ENCODE results near the gene ISM1.

Gene ISM1

DNA sequence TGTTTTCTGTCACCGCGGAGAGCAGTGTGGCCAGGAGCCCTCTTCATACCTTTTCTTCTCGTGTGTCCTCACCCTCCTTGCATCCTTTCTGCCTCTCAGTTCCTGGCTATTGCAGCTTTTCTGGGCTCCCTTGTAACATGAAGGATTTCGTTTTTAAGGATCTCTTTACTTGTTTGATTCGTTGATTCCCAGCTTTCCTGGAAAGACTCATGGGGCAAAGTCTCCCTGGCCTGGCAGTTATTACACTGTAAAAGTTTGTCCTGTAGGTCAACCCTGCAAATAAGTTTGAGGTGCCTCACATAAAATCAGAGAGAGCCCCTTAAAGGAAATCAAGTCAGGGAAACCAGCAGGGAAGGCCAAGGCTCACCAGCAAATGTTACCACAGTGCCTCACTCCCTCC lies 70.1 kb downstream of the ISM1 start:
- TF ChIP-seq, protein P1, sequence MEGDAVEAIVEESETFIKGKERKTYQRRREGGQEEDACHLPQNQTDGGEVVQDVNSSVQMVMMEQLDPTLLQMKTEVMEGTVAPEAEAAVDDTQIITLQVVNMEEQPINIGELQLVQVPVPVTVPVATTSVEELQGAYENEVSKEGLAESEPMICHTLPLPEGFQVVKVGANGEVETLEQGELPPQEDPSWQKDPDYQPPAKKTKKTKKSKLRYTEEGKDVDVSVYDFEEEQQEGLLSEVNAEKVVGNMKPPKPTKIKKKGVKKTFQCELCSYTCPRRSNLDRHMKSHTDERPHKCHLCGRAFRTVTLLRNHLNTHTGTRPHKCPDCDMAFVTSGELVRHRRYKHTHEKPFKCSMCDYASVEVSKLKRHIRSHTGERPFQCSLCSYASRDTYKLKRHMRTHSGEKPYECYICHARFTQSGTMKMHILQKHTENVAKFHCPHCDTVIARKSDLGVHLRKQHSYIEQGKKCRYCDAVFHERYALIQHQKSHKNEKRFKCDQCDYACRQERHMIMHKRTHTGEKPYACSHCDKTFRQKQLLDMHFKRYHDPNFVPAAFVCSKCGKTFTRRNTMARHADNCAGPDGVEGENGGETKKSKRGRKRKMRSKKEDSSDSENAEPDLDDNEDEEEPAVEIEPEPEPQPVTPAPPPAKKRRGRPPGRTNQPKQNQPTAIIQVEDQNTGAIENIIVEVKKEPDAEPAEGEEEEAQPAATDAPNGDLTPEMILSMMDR (IDR thresholded peaks at IDR 0.05; ENCODE audit: low read depth, low read length): no peak
- H3K36me3 ChIP-seq: no peaks in the 10 kb centered on the region
- H3K27me3 ChIP-seq: peaks cover 16% of the 10 kb centered on the region
- H3K9me3 ChIP-seq: no peaks in the 10 kb centered on the region
- no peaks in the 10 kb centered on the region for H3K4me1 ChIP-seq
- no peak for DNase-seq
- H3K4me3 ChIP-seq (ENCODE audit: low read depth, low read length): no peak overlapping the region

DNA sequence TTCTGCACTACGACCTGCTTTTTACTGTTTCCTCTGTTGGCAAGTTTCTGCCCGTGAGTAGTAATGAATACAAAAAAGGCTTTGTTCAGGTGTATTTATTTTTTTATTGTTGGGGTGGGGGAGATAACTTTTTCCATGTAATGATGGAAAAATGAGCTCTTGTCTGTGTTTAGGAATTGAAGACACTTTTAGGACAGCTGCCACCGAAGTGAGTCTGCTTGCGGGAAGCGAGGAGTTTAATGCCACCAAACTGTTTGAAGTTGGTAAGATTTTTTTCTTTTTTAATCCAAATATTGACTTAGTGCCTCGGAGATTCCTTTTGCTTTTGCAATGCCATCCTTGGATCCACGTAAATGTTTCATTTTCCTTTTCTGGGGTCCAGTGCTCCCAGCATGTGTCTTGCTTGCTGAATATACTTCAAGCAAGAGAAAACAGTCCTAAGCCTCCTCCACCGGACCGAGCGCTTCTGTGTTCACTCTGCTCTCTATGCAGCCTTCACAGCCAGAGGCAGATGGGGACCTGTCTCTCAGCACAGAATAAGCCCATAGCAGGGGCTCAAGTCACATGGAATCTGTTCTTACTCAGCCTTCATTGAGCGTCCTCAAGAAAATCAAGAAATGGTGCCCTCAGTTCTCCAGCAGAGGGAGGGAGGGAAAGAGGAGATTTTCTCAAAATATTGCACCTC lies 71.3 kb downstream of the ISM1 start:
- no peak overlapping the region for H3K4me3 ChIP-seq (ENCODE audit: low read depth, low read length)
- H3K4me1 ChIP-seq: no peaks in the 10 kb centered on the region
- H3K9me3 ChIP-seq: no peaks in the 10 kb centered on the region
- H3K36me3 ChIP-seq: no peaks in the 10 kb centered on the region
- TF ChIP-seq, protein P1 (IDR thresholded peaks at IDR 0.05; ENCODE audit: low read depth, low read length): no peak
- H3K27me3 ChIP-seq: peaks cover 27% of the 10 kb centered on the region
- no peak for DNase-seq

DNA sequence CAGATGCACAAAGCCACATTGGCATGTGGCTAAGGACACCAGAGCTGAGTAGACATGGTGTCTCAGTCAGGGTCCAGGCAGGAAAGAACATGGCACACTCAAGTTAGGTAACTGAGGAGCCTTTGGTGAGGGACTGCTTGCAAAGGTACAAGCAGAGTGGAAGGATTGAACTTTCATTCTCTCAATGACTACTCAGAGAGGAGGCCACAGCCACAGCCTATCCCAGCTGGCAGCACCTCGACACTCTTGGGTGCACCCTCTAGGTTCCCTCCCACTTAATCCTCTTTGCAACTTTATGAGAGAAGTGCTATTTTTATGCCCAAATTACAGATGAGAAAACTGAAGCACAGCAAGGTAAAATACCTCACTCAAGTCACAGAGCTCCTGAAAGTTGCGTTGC lies 73.4 kb downstream of the ISM1 start:
- Histone ChIP-seq H3K27me3 (peaks cover 27% of the 10 kb centered on the region), H3K9me3 (no peaks in the 10 kb centered on the region), H3K36me3 (no peaks in the 10 kb centered on the region), H3K4me1 (no peaks in the 10 kb centered on the region), H3K4me3 (ENCODE audit: low read depth, low read length) (no peak overlapping the region)
- TF ChIP-seq, protein P1 (IDR thresholded peaks at IDR 0.05; ENCODE audit: low read depth, low read length): no peak
- no peak for DNase-seq

DNA sequence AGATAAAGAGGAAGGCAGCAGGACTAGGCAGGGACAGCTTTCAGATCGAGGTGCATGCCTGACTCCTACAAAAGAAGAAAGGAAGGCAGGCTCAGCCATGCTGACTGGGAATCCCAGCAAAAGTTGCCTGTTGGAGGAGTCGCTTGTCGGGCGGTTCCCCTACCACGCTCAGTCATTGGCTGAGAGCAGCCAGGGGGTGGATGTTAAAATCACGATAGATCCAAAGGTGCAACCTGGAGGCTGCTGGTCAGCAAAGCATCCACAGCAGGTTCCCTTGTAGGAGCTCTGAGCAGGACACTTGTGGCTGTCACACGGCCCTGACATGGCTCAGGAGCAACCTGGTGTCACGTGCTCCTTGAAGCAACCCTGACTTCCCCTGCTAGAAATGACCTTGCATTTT lies 74.6 kb downstream of the ISM1 start:
- Histone ChIP-seq H3K36me3 (no peaks in the 10 kb centered on the region), H3K4me1 (no peaks in the 10 kb centered on the region), H3K9me3 (no peaks in the 10 kb centered on the region), H3K27me3 (peaks cover 29% of the 10 kb centered on the region), H3K4me3 (ENCODE audit: low read depth, low read length) (no peak overlapping the region)
- TF ChIP-seq, protein P1 (IDR thresholded peaks at IDR 0.05; ENCODE audit: low read depth, low read length): no peak
- DNase-seq: no peak

DNA sequence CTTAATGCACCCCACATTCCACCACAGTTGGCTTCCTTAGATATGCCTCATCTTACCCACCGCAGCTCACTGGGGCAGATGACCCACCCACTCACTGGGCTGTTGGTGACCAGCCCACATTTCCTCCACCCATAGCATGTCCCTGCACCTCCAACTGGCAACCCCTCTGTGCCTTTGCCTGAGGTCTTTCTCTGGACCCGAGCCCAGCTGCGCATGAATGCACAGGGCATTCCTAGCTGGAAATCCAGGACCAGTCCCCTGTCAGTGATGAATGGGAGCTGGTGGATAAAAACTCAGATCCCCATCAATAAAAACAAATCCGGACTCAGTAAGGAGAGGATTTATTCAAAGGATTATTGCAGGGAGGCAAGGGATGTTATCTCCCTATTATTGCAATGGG lies 75.0 kb downstream of the ISM1 start:
- no peak for DNase-seq
- Histone ChIP-seq H3K9me3 (no peaks in the 10 kb centered on the region), H3K4me3 (ENCODE audit: low read depth, low read length) (no peak overlapping the region), H3K36me3 (no peaks in the 10 kb centered on the region), H3K4me1 (no peaks in the 10 kb centered on the region), H3K27me3 (peaks cover 28% of the 10 kb centered on the region)
- TF ChIP-seq, protein P1 (IDR thresholded peaks at IDR 0.05; ENCODE audit: low read depth, low read length): no peak

DNA sequence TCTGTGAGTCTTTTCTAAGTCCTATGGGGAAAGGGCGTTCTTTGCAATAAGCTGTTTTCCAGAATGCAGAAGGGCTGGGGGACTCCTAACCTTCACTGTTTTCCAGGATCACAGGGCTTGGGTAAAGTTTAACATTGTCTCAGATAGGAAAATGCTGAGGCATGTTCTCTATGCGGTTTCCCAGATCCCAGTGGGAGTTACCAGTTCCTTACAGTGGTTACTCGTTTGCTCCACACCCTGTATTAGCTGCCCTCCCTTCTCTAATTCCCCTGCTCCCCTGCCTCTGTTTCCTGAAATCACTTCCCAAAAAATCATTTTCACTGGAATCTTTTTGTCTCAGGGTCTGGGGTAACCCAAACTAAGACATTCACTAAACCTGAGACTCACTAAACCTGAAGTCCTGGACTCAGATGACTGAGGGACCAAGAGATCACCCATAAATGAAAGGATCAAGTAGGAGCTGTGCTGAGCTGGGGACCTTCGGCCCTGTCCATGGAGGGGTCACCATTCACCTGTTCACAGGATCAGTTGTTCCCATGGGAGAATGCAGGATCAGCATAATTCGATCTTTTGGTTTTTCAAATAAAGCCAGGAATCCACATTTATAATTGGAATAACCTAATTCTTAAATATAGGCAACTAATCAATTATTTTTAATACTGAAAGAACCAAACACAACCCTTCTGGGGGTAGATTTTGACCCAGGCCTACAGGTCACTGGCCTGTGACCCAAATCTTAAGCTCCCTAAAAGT lies 76.2 kb downstream of the ISM1 start:
- no peak for DNase-seq

More for the DNA sequence above, 76.2 kb downstream of the ISM1 start:
- no peak overlapping the region for H3K4me3 ChIP-seq (ENCODE audit: low read depth, low read length)
- H3K36me3 ChIP-seq: no peaks in the 10 kb centered on the region
- H3K27me3 ChIP-seq: peaks cover 20% of the 10 kb centered on the region
- H3K9me3 ChIP-seq: no peaks in the 10 kb centered on the region
- no peaks in the 10 kb centered on the region for H3K4me1 ChIP-seq
- TF ChIP-seq, protein P1 (IDR thresholded peaks at IDR 0.05; ENCODE audit: low read depth, low read length): no peak

All from BE2C (cell line).